SH-SY5Y (cell line): ENCODE results near the gene MTM1.

ENCODE experiments used
- GATA2 ChIP-seq: IDR thresholded peaks from 2 replicates; pipeline ENCODE4 v1.6.1; 2011; ENCODE audit warnings: mild to moderate bottlenecking, low read depth, low read length
- GATA3 ChIP-seq: IDR thresholded peaks from 2 replicates; pipeline ENCODE4 v1.6.1; 2011; ENCODE audit warnings: low read depth, mild to moderate bottlenecking, low read length, moderate library complexity

DNA sequence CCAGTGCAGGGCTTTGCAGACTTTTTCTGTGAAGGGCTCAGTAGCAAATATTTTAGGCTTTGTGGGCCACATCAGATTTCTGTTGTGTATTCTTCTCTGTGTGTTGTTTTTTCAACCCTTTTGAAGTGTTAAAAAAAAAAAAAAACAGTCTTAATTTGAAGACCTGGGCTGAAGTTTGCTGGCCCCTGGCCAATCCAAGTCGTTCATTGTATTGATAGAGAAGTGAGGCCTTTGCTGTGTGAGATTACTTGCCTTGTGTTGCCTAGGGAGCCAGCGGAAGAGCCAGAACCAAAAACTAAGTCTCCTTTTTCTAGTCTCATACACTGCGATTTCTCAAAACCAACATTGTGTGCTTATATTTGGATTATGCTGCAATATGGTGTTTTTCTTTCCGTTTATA lies 46.9 kb downstream of the MTM1 start:
- TF ChIP-seq GATA2 (no peak), GATA3 (no peak)
